ENCODE results near the gene RAVER1. TPM values are rescaled to one million over a fixed set of nuclear protein-coding genes. Genes with fewer than 3 reads are reported as not detected.
A peak's percentile ranks its signal among the peaks of the same experiment; 100 is the strongest.
"Not testable (repeated sequence)": the region's sequence is repeated elsewhere in the genome, so short reads cannot be mapped to it uniquely, and the experiment has no call there.

The RAVER1 gene
- total RNA-seq, 1 experiment from 2014 or later: 62.4 TPM

- ChIA-PET POLR2A (ENCODE audit: unreplicated experiment) (no interaction called here), CTCF (no interaction called here)
- Histone ChIP-seq H3K9ac (ENCODE audit: low read length) (no peak overlapping the region), H3F3A (ENCODE audit: low read length, unreplicated experiment) (no peaks in the 10 kb centered on the region), H3K9me3 (ENCODE audit: low read length) (no peaks in the 10 kb centered on the region), H2AFZ (ENCODE audit: low read length) (no peak overlapping the region), H3K4me3 (ENCODE audit: low read length) (no peak overlapping the region), H3K4me1 (ENCODE audit: insufficient read depth, low read length) (peaks cover 4% of the 10 kb centered on the region; the same call in 1 of the 2 replicates), H3K27ac (ENCODE audit: low read length) (no peak overlapping the region), H3K79me2 (ENCODE audit: low read length) (peaks cover 12% of the 10 kb centered on the region), H3K4me2 (ENCODE audit: low read length) (no peak overlapping the region), H3K9me2 (replicated peaks; ENCODE audit: low read length) (no peaks in the 10 kb centered on the region), H4K20me1 (ENCODE audit: low read length) (no peaks in the 10 kb centered on the region), H3K36me3 (ENCODE audit: low read depth, low read length) (peaks cover 22% of the 10 kb centered on the region), H3K27me3 (ENCODE audit: low read length) (no peaks in the 10 kb centered on the region)
- TF ChIP-seq EZH2phosphoT487 (IDR thresholded peaks at IDR 0.05; ENCODE audit: borderline replicate concordance, low read length): no peak
- TF ChIP-seq CTCF (conservative IDR thresholded peaks at IDR 0.05; ENCODE audit: low read depth, low read length): no peak
- no peak for TF ChIP-seq EZH2 (IDR thresholded peaks at IDR 0.05; ENCODE audit: low read length, unreplicated experiment)
- intact Hi-C loops (cut with micrococcal nuclease): no loop called here
- DNase-seq: no peak
- no peak for ATAC-seq
- BruUV-seq (replicated peaks): no TSS peak
Measured at GRCh38 chr19:10374931-10375330, 41.6 kb upstream of the RAVER1 start.

GRCh38 chr19:10372690-10373089 lies 39.4 kb upstream of the RAVER1 start:
- Histone ChIP-seq H3K9me3 (ENCODE audit: low read length) (no peaks in the 10 kb centered on the region), H3K27ac (ENCODE audit: low read length) (no peak overlapping the region), H2AFZ (ENCODE audit: low read length) (no peak overlapping the region), H3K36me3 (ENCODE audit: low read depth, low read length) (peaks cover 29% of the 10 kb centered on the region), H3F3A (ENCODE audit: low read length, unreplicated experiment) (no peaks in the 10 kb centered on the region), H3K9ac (ENCODE audit: low read length) (no peak overlapping the region), H3K79me2 (ENCODE audit: low read length) (no peaks in the 10 kb centered on the region), H3K4me2 (ENCODE audit: low read length) (no peak overlapping the region), H4K20me1 (ENCODE audit: low read length) (no peaks in the 10 kb centered on the region), H3K9me2 (replicated peaks; ENCODE audit: low read length) (no peaks in the 10 kb centered on the region), H3K4me1 (ENCODE audit: insufficient read depth, low read length) (no peaks in the 10 kb centered on the region), H3K4me3 (ENCODE audit: low read length) (no peak overlapping the region), H3K27me3 (ENCODE audit: low read length) (no peaks in the 10 kb centered on the region)
- POLR2A ChIA-PET (ENCODE audit: unreplicated experiment): no interaction called here
- DNase-seq (no peak), ATAC-seq (no peak)
- CTCF ChIA-PET: no interaction called here
- no peak for TF ChIP-seq CTCF (conservative IDR thresholded peaks at IDR 0.05; ENCODE audit: low read depth, low read length)
- no peak for TF ChIP-seq EZH2phosphoT487 (IDR thresholded peaks at IDR 0.05; ENCODE audit: borderline replicate concordance, low read length)
- no peak for TF ChIP-seq EZH2 (IDR thresholded peaks at IDR 0.05; ENCODE audit: low read length, unreplicated experiment)
- BruUV-seq (replicated peaks): no TSS peak
- intact Hi-C loops (cut with micrococcal nuclease): no loop called here

- Histone ChIP-seq H3K9ac (ENCODE audit: low read length) (no peak overlapping the region), H4K20me1 (ENCODE audit: low read length) (no peaks in the 10 kb centered on the region), H3K9me3 (ENCODE audit: low read length) (no peaks in the 10 kb centered on the region), H3K9me2 (replicated peaks; ENCODE audit: low read length) (no peaks in the 10 kb centered on the region), H3K4me2 (ENCODE audit: low read length) (no peak overlapping the region), H3F3A (ENCODE audit: low read length, unreplicated experiment) (no peaks in the 10 kb centered on the region), H3K4me3 (ENCODE audit: low read length) (no peak overlapping the region), H3K79me2 (ENCODE audit: low read length) (no peaks in the 10 kb centered on the region), H3K27ac (ENCODE audit: low read length) (no peak overlapping the region), H3K4me1 (ENCODE audit: insufficient read depth, low read length) (no peaks in the 10 kb centered on the region), H2AFZ (ENCODE audit: low read length) (no peak overlapping the region), H3K36me3 (ENCODE audit: low read depth, low read length) (peaks cover 50% of the 10 kb centered on the region; the same call in 1 of the 2 replicates), H3K27me3 (ENCODE audit: low read length) (no peaks in the 10 kb centered on the region)
- ChIA-PET CTCF (no interaction called here), POLR2A (ENCODE audit: unreplicated experiment) (no interaction called here)
- intact Hi-C loops (cut with micrococcal nuclease): no loop called here
- BruUV-seq (replicated peaks): no TSS peak
- no peak for TF ChIP-seq CTCF (conservative IDR thresholded peaks at IDR 0.05; ENCODE audit: low read depth, low read length)
- TF ChIP-seq EZH2 (IDR thresholded peaks at IDR 0.05; ENCODE audit: low read length, unreplicated experiment): no peak
- TF ChIP-seq EZH2phosphoT487 (IDR thresholded peaks at IDR 0.05; ENCODE audit: borderline replicate concordance, low read length): no peak
- ATAC-seq: peak; percentile 35; the same call in 1 of the 2 replicates
- DNase-seq: peak; percentile 31
Measured at GRCh38 chr19:10368101-10368803, 34.9 kb upstream of the RAVER1 start.

GRCh38 chr19:10366950-10367512 lies 33.7 kb upstream of the RAVER1 start:
- H3K4me2 ChIP-seq (ENCODE audit: low read length); BruUV-seq (replicated peaks); H3K9ac ChIP-seq (ENCODE audit: low read length); H2AFZ ChIP-seq (ENCODE audit: low read length); H3K9me3 ChIP-seq (ENCODE audit: low read length); H3K9me2 ChIP-seq (replicated peaks; ENCODE audit: low read length); H3K27ac ChIP-seq (ENCODE audit: low read length); H3K4me3 ChIP-seq (ENCODE audit: low read length); H3F3A ChIP-seq (ENCODE audit: low read length, unreplicated experiment); DNase-seq; intact Hi-C loops (cut with micrococcal nuclease); H3K79me2 ChIP-seq (ENCODE audit: low read length); H3K4me1 ChIP-seq (ENCODE audit: insufficient read depth, low read length); H4K20me1 ChIP-seq (ENCODE audit: low read length); H3K27me3 ChIP-seq (ENCODE audit: low read length); CTCF ChIA-PET; POLR2A ChIA-PET (ENCODE audit: unreplicated experiment); ATAC-seq: not testable (repeated sequence)
- H3K36me3 ChIP-seq (ENCODE audit: low read depth, low read length): peaks cover 56% of the 10 kb centered on the region
